AG04449 (cell line): ENCODE results near the gene MAP3K4.

ENCODE experiments used
- CTCF ChIA-PET: fragments of 350-600 bp; formaldehyde crosslinking; extraction: SDS; loops from one replicate; lab custom pipeline; 2021; ENCODE audit warnings: antibody characterized with exemption; lab: Yijun Ruan, JAX
- POLR2A ChIA-PET: fragments of 400-600, 350-600 bp; formaldehyde crosslinking; extraction: SDS; loops from one replicate; lab custom pipeline; 2020; ENCODE audit warnings: antibody characterized with exemption, inconsistent platforms; lab: Yijun Ruan, JAX
- DNase-seq: peaks from one replicate; pipeline ENCODE4 v3.0.0-alpha.2; 2010; ENCODE audit warnings: low read depth, low spot score
- H3K4me3 ChIP-seq: 2 replicates; pipeline ENCODE4 v1.5.1; 2011; ENCODE audit warnings: low read depth, mild to moderate bottlenecking, control low read depth, low read length
- CTCF ChIP-seq: IDR thresholded peaks from one replicate; pipeline ENCODE4 v1.5.1; 2011; ENCODE audit warnings: mild to moderate bottlenecking, moderate library complexity, low read length, control low read depth, inconsistent platforms; ENCODE audit not compliant: insufficient read depth; ENCODE audit errors: missing control alignments

Gene MAP3K4

DNA sequence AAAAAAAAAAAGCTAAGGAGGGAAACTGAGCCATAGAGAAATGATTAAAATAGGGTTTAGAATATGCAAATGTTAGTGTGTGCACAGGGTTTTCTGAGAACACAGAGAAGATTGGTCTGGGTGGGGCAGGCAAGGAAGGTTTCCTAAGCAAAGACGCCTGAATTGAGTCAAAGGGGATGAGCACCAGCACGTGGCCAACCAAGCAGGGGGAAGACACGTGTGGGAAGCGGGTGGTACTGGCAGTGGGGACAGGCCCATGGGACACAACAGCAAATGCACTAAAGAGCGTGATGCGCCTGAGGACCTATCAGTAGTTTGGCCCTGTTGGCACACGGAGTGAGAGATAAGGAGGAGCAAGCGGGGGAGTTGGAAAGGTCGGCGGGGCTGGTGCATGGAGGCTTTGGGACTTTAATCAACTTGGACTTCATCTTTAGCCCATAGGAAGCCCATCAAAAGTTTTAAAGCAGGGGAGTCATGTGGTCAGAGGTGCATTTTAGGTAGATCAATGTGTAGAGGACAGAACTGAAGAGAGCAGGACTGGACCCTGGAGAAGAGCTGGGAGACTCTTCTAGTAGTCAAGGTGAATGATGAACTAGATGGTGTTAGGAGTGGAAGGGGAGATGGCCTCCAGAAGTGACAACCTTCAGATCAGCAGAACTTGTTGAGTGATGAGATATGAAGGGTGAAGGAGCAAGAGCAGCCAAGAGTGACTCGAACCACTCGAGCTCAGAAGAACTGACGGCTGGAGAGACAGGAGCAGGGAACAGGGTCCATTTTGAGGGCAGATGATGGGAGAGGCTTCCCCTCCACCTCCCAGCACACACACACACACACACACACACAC is 40.2 kb upstream of the MAP3K4 start:
- ChIA-PET POLR2A (no interaction called here), CTCF (interaction anchor here (1.2 kb wide), 1 partner anchor 15 kb away, joined by 3 read pairs; no protein-coding TSS in a partner anchor)
- no peak overlapping the region for H3K4me3 ChIP-seq
- DNase-seq, result no peak
- no peak for TF ChIP-seq CTCF

DNA sequence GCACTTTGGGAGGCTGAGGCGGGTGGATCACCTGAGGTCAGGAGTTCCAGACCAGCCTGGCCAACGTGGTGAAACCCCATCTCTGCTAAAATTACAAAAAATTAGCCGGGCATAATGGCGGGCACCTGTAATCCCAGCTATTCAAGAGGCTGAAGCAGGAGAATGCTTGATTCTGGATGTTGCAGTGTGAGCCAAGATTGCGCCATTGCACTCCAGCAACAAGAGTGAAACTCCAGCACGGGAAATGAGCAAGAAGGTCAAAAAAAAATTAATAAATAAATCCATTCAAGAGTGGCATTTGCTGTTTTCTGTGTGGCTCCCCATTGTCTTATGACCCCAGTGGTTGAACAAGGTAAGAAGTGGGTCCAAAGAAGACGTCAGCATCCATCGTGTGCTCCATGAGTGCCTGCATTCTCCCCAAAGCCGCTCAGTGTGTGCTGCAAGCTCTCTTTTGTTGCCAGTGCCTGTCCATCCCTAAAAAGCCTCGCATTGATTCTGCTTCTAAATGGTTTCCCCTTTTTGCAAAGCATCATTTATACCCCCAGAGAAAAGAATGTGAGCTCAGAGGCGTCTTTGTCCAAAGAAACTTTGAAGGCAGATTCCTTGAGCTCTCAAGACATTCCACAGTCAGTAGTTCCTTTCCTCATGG is 38.8 kb upstream of the MAP3K4 start:
- no peak for DNase-seq
- ChIA-PET CTCF (interaction anchor here (1.0 kb wide), 1 partner anchor 421 kb away, joined by 3 read pairs; no protein-coding TSS in a partner anchor), POLR2A (no interaction called here)
- no peak for TF ChIP-seq CTCF
- no peak overlapping the region for H3K4me3 ChIP-seq

GRCh38 chr6:160955508-160956295 is 35.9 kb upstream of the MAP3K4 start:
- ChIA-PET CTCF (no interaction called here), POLR2A (no interaction called here)
- TF ChIP-seq CTCF, result no peak
- no peak overlapping the region for H3K4me3 ChIP-seq
- DNase-seq, result no peak

DNA sequence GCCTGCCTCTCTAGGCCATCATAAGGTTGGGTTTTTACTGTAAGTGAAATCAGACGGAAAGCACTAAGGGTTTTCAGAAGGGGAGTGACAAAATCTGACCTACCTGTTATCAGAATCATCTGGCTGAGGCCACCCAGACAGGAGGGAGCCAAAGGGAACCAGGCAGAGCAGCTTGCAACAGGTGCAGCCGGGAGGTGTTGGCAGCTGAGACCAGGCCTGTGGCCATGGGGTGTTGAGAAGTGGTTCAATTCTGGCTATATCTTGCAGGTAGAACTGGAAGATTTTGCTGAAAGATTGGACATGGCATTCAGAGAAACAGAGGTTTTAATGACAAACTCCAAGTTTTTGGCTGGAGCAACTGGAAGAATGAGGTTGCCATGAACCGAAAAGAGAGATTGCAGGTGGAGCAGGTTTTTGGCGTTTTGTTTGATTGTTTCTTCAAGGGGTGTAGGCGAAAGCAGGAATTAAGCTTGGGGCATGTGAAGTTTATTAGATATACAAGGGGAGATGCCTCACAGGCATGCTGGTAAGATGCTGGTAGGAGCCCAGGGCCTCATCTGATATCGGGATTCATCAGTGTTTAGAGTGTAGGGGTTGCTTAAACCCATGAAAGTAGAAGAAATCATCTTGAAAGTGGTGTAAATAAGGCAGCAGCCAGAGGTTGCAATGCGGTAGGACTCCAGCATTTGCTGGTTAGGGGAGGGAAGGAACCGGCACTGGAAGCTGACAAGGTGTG is 35.1 kb upstream of the MAP3K4 start:
- ChIA-PET POLR2A (no interaction called here), CTCF (interaction anchor here (0.9 kb wide), 1 partner anchor 26 kb away, joined by 4 read pairs; no protein-coding TSS in a partner anchor)
- no peak for TF ChIP-seq CTCF
- no peak overlapping the region for H3K4me3 ChIP-seq
- DNase-seq, result no peak

- ChIA-PET CTCF (interaction anchor here (0.7 to 1.4 kb wide), 3 partner anchors 21 to 32 kb away, joined by 3 to 5 read pairs (median 3); partner anchors contain the start of gene MAP3K4), POLR2A (no interaction called here)
- no peak for TF ChIP-seq CTCF
- no peak overlapping the region for H3K4me3 ChIP-seq
- no peak for DNase-seq
Measured at GRCh38 chr6:160959726-160960435, 31.7 kb upstream of the MAP3K4 start.
